ENCODE results near the gene SLC44A2.

GRCh38 chr19:10637894-10638293 lies 12.5 kb downstream of the SLC44A2 start:
- TF ChIP-seq CTCF (IDR thresholded peaks at IDR 0.05; ENCODE audit: insufficient read depth, low read length) = no peak
- TF ChIP-seq SPI1 (IDR thresholded peaks at IDR 0.05; ENCODE audit: borderline replicate concordance, low read depth) = peak; percentile 77; the same call in 1 of the 2 replicates
- TF ChIP-seq POLR2AphosphoS5 (IDR thresholded peaks at IDR 0.05; ENCODE audit: low read depth) = no peak
- no peak for TF ChIP-seq REST (IDR thresholded peaks at IDR 0.05; ENCODE audit: insufficient replicate concordance, low read depth)
- TF ChIP-seq GABPA (IDR thresholded peaks at IDR 0.05; ENCODE audit: low read depth) = no peak

Data from HL-60 (cell line).